ENCODE data around the gene PANK1. TPM values are rescaled to one million over a fixed set of nuclear protein-coding genes. Genes with fewer than 3 reads are reported as not detected.
"Not testable (repeated sequence)": the region's sequence is repeated elsewhere in the genome, so short reads cannot be mapped to it uniquely, and the experiment has no call there.

PANK1 gene
- total and polyA plus RNA-seq, 2 experiments from 2014 or later = 21.6 to 55.5 TPM

- Histone ChIP-seq H3K4me1 (ENCODE audit: insufficient read depth) (no peaks in the 10 kb centered on the region), H3K27ac (no peak overlapping the region), H3K79me2 (peaks cover 62% of the 10 kb centered on the region), H4K20me1 (ENCODE audit: insufficient read depth, poor library complexity, severe bottlenecking) (no peaks in the 10 kb centered on the region), H3K9me2 (replicated peaks; ENCODE audit: insufficient read depth) (no peaks in the 10 kb centered on the region), H3K9me3 (ENCODE audit: low read depth) (no peaks in the 10 kb centered on the region), H3K4me3 (no peak overlapping the region), H3K36me3 (replicated peaks; ENCODE audit: insufficient read depth, low read depth) (no peaks in the 10 kb centered on the region), H3K4me2 (no peak overlapping the region), H2AFZ (no peak overlapping the region), H3K27me3 (no peaks in the 10 kb centered on the region)
- WGBS (ENCODE audit: low lambda C conversion rate, missing lambda C conversion rate) = 91% methylated on average over 3 of the region's 3 CpGs
- DNase-seq (ENCODE audit: low spot score) = no peak
- TF ChIP-seq CTCF (IDR thresholded peaks at IDR 0.05; ENCODE audit: poor library complexity) (no peak), EZH2 (IDR thresholded peaks at IDR 0.05; ENCODE audit: borderline replicate concordance) (no peak), EZH2phosphoT487 (IDR thresholded peaks at IDR 0.05; ENCODE audit: low read depth, severe bottlenecking, unreplicated experiment) (no peak)
Observed at GRCh38 chr10:89621438-89621837, 23.6 kb downstream of the PANK1 start.

GRCh38 chr10:89620296-89620695 is 24.7 kb downstream of the PANK1 start:
- H3K4me2 ChIP-seq; H3K4me3 ChIP-seq; H3K9me2 ChIP-seq (replicated peaks; ENCODE audit: insufficient read depth); DNase-seq (ENCODE audit: low spot score); H2AFZ ChIP-seq; H3K36me3 ChIP-seq (replicated peaks; ENCODE audit: insufficient read depth, low read depth); H3K4me1 ChIP-seq (ENCODE audit: insufficient read depth); H3K27me3 ChIP-seq; H4K20me1 ChIP-seq (ENCODE audit: insufficient read depth, poor library complexity, severe bottlenecking); H3K9me3 ChIP-seq (ENCODE audit: low read depth); H3K27ac ChIP-seq: not testable (repeated sequence)
- peaks cover 56% of the 10 kb centered on the region for H3K79me2 ChIP-seq
- WGBS (ENCODE audit: low lambda C conversion rate, missing lambda C conversion rate) = 91% methylated on average over 6 of the region's 6 CpGs

GRCh38 chr10:89615824-89616223 is 29.2 kb downstream of the PANK1 start:
- Histone ChIP-seq H3K9me2 (replicated peaks; ENCODE audit: insufficient read depth) (no peaks in the 10 kb centered on the region), H3K27me3 (no peaks in the 10 kb centered on the region), H2AFZ (no peak overlapping the region), H3K27ac (no peak overlapping the region), H3K36me3 (replicated peaks; ENCODE audit: insufficient read depth, low read depth) (no peaks in the 10 kb centered on the region), H3K9me3 (ENCODE audit: low read depth) (no peaks in the 10 kb centered on the region), H3K4me3 (no peak overlapping the region), H3K79me2 (peaks cover 43% of the 10 kb centered on the region), H3K4me1 (ENCODE audit: insufficient read depth) (no peaks in the 10 kb centered on the region), H4K20me1 (ENCODE audit: insufficient read depth, poor library complexity, severe bottlenecking) (no peaks in the 10 kb centered on the region), H3K4me2 (no peak overlapping the region)
- 36% methylated on average over 1 of the region's 1 CpG for WGBS (ENCODE audit: low lambda C conversion rate, missing lambda C conversion rate)
- no peak for DNase-seq (ENCODE audit: low spot score)
- no peak for TF ChIP-seq EZH2 (IDR thresholded peaks at IDR 0.05; ENCODE audit: borderline replicate concordance)

- WGBS (ENCODE audit: low lambda C conversion rate, missing lambda C conversion rate) = 99% methylated on average over 3 of the region's 3 CpGs
- Histone ChIP-seq H3K36me3 (replicated peaks; ENCODE audit: insufficient read depth, low read depth) (no peaks in the 10 kb centered on the region), H3K4me1 (ENCODE audit: insufficient read depth) (no peaks in the 10 kb centered on the region), H3K4me3 (no peak overlapping the region), H3K79me2 (peaks cover 38% of the 10 kb centered on the region), H4K20me1 (ENCODE audit: insufficient read depth, poor library complexity, severe bottlenecking) (no peaks in the 10 kb centered on the region), H3K27ac (no peak overlapping the region), H3K9me3 (ENCODE audit: low read depth) (no peaks in the 10 kb centered on the region), H3K4me2 (no peak overlapping the region), H3K27me3 (no peaks in the 10 kb centered on the region), H2AFZ (no peak overlapping the region), H3K9me2 (replicated peaks; ENCODE audit: insufficient read depth) (no peaks in the 10 kb centered on the region)
- TF ChIP-seq EZH2 (IDR thresholded peaks at IDR 0.05; ENCODE audit: borderline replicate concordance) (no peak), CTCF (IDR thresholded peaks at IDR 0.05; ENCODE audit: poor library complexity) (no peak), EZH2phosphoT487 (IDR thresholded peaks at IDR 0.05; ENCODE audit: low read depth, severe bottlenecking, unreplicated experiment) (no peak)
- DNase-seq (ENCODE audit: low spot score) = no peak
Observed at GRCh38 chr10:89615112-89615511, 29.9 kb downstream of the PANK1 start.
